Measurements from ENCODE around the gene UBE2D2.
"Not testable (repeated sequence)": the region's sequence is repeated elsewhere in the genome, so short reads cannot be mapped to it uniquely, and the experiment has no call there.

DNA sequence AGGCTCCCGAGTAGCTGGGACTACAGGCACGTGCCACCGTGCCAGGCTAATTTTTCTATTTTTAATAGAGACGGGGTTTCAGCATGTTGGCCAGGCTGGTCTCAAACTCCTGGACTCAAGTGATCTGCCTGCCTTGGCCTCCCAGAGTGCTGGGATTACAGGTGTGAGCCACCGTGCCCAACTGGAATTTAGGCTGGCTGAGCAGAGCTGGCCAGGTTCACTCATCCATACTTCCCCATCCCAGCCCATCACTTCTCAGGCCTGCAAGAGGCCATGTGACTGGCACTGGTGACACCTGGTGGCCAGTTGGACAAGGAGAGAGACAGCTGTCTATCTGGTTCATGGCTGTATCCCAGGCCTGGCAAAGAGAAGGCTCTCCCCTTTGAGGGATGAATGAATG, 47.7 kb upstream of the UBE2D2 start:
- not testable (repeated sequence) for TF ChIP-seq EZH2phosphoT487 (IDR thresholded peaks at IDR 0.05; ENCODE audit: insufficient read depth, low read depth); EZH2 (IDR thresholded peaks at IDR 0.05; ENCODE audit: insufficient read depth, poor library complexity, severe bottlenecking)

Measured in GM23248 (cell line).